Calu3 (cell line): ENCODE data around the gene SLC5A3. TPM values are rescaled to one million over a fixed set of nuclear protein-coding genes. Genes with fewer than 3 reads are reported as not detected.

ENCODE experiments used
- BruUV-seq: library from RNA; stranded (reverse); fragments of 400-500 nt; replicated peaks from 2 replicates; lab custom pipeline; 2021; lab: Mats Ljungman, UMichigan
- CTCF ChIA-PET: fragments of 300-600 bp; sonication (Branson Sonifier 250); formaldehyde crosslinking; loops from one replicate; lab custom pipeline; 2022; ENCODE audit warnings: antibody characterized with exemption; lab: Charles Lee
- DNase-seq: peaks from one replicate; pipeline ENCODE4 v3.0.0; 2022
- H3K27ac Mint-ChIP-seq: one replicate; pipeline ENCODE4 v1.8.0; 2022; ENCODE audit warnings: mixed read lengths; ENCODE audit not compliant: unreplicated experiment
- H3K27me3 Mint-ChIP-seq: one replicate; pipeline ENCODE4 v1.8.0; 2022; ENCODE audit warnings: mixed read lengths; ENCODE audit not compliant: unreplicated experiment
- H3K36me3 Mint-ChIP-seq: one replicate; pipeline ENCODE4 v1.8.0; 2022; ENCODE audit warnings: mild to moderate bottlenecking, moderate library complexity, mixed read lengths; ENCODE audit not compliant: insufficient read depth, unreplicated experiment
- H3K4me1 Mint-ChIP-seq: one replicate; pipeline ENCODE4 v1.8.0; 2022; ENCODE audit warnings: mild to moderate bottlenecking, low read depth, mixed read lengths; ENCODE audit not compliant: unreplicated experiment
- H3K4me3 Mint-ChIP-seq: one replicate; pipeline ENCODE4 v1.8.0; 2022; ENCODE audit warnings: mild to moderate bottlenecking, low read depth, moderate library complexity, mixed read lengths; ENCODE audit not compliant: unreplicated experiment
- H3K9me3 Mint-ChIP-seq: one replicate; pipeline ENCODE4 v1.8.0; 2022; ENCODE audit warnings: low read depth, mixed read lengths; ENCODE audit not compliant: unreplicated experiment
- intact Hi-C: fragments of 100-400 bp; cut with micrococcal nuclease; formaldehyde crosslinking; loops from one replicate; pipeline ENCODE4 v1.10.0; 2022; ENCODE audit not compliant: unreplicated experiment
- total RNA-seq: library from RNA; stranded (reverse); gene quantifications from 2 replicates; pipeline ENCODE4 v1.2.3, GENCODE V29; 2022
- TF ChIP-seq, protein P1 (sequence below): fragments of 200-600 bp; IDR thresholded peaks from one replicate; pipeline ENCODE4 v1.8.0; 2022; ENCODE audit warnings: antibody characterized with exemption; ENCODE audit not compliant: unreplicated experiment

The SLC5A3 gene
- total RNA-seq, 1 experiment from 2014 or later, result 15.8 TPM

DNA sequence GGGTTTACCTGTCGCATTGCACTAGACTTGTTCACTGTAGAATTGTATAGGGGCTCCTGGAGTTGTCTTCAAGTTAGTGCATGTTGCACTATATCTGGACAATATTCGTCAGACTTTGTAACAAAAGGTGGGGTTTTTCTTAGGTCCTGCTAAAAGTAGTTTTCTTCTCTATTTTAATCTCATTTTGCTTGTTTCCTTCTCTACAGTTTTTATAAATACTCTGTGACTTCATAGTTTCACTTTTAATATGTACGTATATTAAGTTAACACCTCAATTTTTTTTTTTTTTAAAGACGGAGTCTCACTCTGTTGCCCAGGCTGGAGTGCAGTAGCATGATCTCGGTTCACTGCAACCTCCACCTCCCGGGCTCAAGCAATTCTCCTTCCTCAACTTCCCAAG lies 26.5 kb upstream of the SLC5A3 start:
- no peak overlapping the region for H3K4me3 Mint-ChIP-seq
- H3K4me1 Mint-ChIP-seq, result no peaks in the 10 kb centered on the region
- TF ChIP-seq, protein P1, sequence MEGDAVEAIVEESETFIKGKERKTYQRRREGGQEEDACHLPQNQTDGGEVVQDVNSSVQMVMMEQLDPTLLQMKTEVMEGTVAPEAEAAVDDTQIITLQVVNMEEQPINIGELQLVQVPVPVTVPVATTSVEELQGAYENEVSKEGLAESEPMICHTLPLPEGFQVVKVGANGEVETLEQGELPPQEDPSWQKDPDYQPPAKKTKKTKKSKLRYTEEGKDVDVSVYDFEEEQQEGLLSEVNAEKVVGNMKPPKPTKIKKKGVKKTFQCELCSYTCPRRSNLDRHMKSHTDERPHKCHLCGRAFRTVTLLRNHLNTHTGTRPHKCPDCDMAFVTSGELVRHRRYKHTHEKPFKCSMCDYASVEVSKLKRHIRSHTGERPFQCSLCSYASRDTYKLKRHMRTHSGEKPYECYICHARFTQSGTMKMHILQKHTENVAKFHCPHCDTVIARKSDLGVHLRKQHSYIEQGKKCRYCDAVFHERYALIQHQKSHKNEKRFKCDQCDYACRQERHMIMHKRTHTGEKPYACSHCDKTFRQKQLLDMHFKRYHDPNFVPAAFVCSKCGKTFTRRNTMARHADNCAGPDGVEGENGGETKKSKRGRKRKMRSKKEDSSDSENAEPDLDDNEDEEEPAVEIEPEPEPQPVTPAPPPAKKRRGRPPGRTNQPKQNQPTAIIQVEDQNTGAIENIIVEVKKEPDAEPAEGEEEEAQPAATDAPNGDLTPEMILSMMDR, result no peak
- BruUV-seq, result no TSS peak
- no peaks in the 10 kb centered on the region for H3K27me3 Mint-ChIP-seq
- intact Hi-C loops, result no loop called here
- no peaks in the 10 kb centered on the region for H3K36me3 Mint-ChIP-seq
- no peaks in the 10 kb centered on the region for H3K9me3 Mint-ChIP-seq
- no peak overlapping the region for H3K27ac Mint-ChIP-seq
- CTCF ChIA-PET, result no interaction called here
- DNase-seq, result no peak

DNA sequence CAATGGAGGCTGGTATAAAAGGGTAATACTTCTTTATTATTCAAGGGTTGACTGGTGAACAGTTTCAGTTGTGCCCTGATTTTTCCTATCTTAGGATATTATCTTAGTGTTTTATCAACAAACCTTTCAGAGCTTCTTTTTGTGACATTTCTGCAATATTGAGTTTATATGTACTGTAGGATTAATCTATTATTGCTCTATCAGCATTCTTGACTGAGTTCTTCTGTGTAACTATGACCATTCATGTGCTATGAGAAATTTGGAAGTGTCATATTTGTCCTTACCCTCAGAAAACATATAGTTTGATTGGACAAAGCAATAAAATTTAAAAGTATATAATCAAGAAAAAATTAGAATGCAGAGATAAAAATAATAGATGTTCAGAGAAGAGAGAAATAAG lies 25.5 kb upstream of the SLC5A3 start:
- CTCF ChIA-PET, result no interaction called here
- intact Hi-C loops, result no loop called here

DNA sequence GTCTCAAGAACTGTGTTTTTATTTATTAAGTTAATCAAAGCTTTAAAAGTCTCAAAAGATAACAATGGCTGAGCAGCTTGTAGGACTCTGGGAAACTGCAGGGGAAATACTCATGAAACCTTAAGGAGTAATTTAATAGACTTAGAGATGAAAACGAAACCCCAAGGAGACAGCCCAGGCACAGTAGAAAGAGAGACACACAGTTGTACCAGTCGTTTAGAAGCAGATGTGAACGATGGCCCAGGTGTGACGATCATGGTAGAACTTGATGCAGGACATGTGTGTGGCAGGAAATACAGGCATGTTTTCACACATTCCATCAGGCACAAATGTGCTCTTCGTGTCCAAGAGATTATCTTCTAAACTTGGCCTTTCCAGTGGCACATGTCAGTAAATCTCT lies 21.2 kb upstream of the SLC5A3 start:
- intact Hi-C loops, result no loop called here
- H3K4me3 Mint-ChIP-seq, result no peak overlapping the region
- DNase-seq, result no peak
- no peaks in the 10 kb centered on the region for H3K4me1 Mint-ChIP-seq
- TF ChIP-seq, protein P1, result no peak
- H3K9me3 Mint-ChIP-seq, result no peaks in the 10 kb centered on the region
- no TSS peak for BruUV-seq
- no peak overlapping the region for H3K27ac Mint-ChIP-seq
- CTCF ChIA-PET, result no interaction called here
- no peaks in the 10 kb centered on the region for H3K27me3 Mint-ChIP-seq
- no peaks in the 10 kb centered on the region for H3K36me3 Mint-ChIP-seq

More for the DNA sequence above, 25.5 kb upstream of the SLC5A3 start:
- Mint-ChIP-seq H3K4me1 (no peaks in the 10 kb centered on the region), H3K9me3 (no peaks in the 10 kb centered on the region), H3K4me3 (no peak overlapping the region), H3K27me3 (no peaks in the 10 kb centered on the region), H3K27ac (no peak overlapping the region), H3K36me3 (no peaks in the 10 kb centered on the region)
- TF ChIP-seq, protein P1, result no peak
- BruUV-seq, result no TSS peak
- no peak for DNase-seq

DNA sequence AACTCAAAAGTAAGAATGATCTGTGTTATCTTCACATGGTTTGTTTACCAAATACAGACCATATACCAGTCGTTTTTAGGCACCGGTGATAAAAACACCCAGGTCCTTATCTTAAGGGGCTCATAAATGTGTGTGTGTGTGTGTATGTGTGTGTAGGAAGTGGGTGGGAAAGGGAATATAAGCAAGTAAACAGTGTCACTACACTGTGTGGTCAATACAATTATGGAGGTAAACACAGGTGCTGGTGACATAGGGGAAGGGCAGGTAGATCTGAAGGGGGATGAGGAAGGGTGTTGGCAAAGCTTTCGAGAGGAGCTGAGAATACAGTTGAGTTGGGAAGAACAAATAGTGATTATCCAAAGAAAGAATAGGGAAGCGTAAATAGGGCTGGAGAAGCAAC lies 19.1 kb upstream of the SLC5A3 start:
- CTCF ChIA-PET, result no interaction called here
- H3K4me1 Mint-ChIP-seq, result no peaks in the 10 kb centered on the region
- no peak for DNase-seq
- H3K27ac Mint-ChIP-seq, result no peak overlapping the region
- H3K9me3 Mint-ChIP-seq, result no peaks in the 10 kb centered on the region
- TF ChIP-seq, protein P1, result no peak
- H3K27me3 Mint-ChIP-seq, result no peaks in the 10 kb centered on the region
- intact Hi-C loops, result no loop called here
- H3K4me3 Mint-ChIP-seq, result no peak overlapping the region
- no peaks in the 10 kb centered on the region for H3K36me3 Mint-ChIP-seq
- BruUV-seq, result no TSS peak
